HG03196 (cell line): Measurements from ENCODE around the gene ROBO1.

ENCODE experiments used
- ATAC-seq: cut with Tn5 transposase; IDR thresholded peaks from one replicate; pipeline ENCODE4 v1.9.1; 2021; ENCODE audit not compliant: unreplicated experiment

The ROBO1 gene

GRCh38 chr3:78927759-78928158 is 840.0 kb downstream of the ROBO1 start:
- ATAC-seq: no peak

DNA sequence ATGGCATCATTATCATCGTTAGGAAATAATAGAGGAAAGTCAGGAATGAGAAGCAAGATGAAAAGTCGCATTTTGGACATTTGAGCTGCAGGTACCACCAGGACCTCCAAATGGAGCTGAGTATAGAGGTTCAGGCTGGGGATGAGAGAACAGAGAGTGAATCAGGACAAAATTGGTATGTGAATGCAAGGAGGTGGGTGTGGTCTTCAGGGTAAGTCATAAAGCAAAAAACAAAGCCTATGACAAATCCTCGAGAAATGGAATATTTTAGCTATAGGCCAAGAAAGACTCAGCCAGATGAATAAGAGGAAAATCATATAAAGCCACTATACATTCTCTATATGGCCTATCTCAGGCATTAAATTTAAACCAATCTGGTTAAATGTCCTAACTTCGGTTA is 841.3 kb downstream of the ROBO1 start:
- ATAC-seq: no peak

DNA sequence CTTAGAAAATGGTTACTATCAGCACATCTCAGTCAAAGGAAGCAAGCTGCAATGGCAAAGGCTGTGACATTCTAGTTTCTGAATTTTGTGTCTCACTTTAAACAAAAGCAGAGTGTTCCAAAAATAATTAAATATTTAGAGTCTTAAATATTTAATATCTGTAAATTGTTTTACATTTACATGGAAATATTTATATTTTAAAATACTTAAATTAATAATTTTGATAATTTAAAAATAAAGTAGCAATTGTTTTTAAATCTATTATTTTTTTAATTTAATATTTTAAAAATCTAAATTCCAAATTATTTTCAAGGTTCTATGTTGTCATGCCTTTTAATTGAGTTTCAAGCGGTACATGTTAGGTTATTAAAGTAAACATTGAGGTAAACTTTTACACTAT is 843.1 kb downstream of the ROBO1 start:
- no peak for ATAC-seq

DNA sequence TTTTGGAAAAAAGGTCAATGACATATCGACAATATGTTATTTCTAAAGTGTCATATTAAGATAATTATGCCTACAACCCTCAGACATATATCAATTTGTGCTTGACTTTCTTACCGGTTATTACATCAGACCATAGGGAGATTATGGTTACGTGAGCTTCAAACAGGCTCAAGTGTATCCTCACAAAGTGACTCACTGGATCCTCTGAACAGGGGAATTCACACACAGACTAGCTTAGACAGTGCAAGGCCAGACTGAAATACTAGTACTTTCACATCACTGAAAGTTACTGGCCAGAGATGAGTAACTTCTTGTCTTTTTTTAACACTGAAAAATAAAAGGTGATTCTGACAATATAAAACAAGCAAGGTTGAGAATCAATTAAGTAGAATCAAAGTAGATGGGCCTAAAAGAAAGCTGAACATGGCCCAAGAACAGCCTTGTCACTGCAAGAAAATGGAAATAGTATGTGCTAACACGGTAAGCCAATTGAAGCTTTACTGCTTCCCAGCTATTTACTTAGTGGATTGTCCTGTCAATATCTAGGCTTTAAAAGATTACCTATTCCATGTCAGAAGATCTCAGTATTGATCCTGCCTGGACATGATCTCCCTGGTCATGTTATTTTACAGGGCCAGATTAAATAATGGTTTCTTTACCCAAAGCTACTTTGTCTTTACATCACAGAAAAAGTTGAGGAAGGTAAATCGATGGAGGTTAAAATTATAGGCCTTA is 848.6 kb downstream of the ROBO1 start:
- ATAC-seq: peak; percentile 56

- peak; percentile 27 for ATAC-seq
Observed at GRCh38 chr3:78918361-78919020, 849.3 kb downstream of the ROBO1 start.

DNA sequence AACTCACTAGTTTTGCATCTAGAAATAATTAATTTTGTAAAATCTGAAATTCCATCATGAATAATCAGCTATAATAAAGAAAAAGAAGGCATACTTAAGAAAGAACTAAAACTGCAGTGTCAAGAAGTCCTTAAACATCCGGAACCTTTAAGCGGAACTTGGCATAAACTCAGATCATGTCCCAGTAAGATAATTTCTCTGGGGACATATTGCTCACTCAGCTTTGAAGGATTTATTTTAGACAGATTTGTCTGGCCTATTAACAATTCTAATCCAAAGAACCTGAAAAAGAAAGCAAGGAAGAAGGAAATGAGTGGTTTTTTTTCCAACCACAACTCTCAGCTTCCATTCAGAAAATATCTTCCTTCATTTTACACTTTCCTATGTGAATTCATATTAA is 850.3 kb downstream of the ROBO1 start:
- ATAC-seq: no peak

GRCh38 chr3:78913711-78914110 is 854.1 kb downstream of the ROBO1 start:
- no peak for ATAC-seq

DNA sequence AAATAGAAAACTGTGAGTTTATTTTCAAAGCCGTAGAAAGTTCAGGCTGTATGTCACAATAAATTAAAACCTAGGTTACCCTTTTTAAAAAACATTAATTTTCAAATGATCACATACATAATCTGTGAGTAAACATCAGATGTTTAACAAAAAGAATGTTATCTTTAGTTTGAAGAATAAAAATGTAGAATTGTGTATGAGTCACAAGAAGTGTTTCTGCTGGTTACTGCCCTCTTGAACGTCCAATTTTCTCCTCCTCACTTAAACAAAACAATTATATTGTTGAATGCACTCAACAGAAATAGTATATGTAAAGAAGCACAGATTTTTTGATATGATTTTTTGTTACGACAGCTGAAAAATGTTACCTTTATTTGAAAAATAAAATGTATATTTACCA is 855.1 kb downstream of the ROBO1 start:
- ATAC-seq: no peak

DNA sequence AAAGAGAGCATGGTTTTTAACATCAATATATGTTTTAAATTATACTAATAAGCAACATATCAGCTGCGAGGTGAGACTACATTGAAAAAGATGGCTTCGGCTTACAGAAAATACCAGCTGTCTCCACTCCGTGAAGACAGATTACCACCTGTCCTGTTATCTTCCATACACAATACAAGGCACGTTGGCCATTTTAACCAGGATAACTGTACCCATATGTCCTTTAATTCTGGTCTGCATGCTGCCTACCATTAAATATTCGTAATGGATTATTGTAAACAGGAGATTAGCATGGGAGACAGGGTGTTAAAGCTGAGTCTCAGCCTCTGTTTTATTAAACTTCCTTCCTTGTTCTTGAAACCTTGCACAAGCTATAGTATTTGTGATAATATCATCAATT is 855.5 kb downstream of the ROBO1 start:
- ATAC-seq: no peak

DNA sequence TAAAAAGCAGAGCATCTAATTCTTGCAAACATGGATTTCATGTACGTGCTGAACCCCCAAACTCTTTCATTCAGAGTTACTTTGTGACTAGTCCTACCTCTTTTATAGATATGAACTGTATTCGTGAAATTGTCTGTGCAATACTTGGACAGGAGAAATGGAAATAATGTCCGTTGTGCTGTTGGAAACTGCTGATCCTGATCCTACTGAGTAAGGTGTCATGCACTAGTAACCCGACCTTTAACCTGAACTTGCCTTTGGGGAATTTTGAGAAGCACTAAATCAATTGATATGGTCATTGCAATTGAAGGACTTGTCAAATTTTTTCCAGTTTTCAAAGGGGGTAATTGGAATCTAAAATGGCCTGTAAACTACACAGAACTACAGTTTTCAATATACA is 856.4 kb downstream of the ROBO1 start:
- no peak for ATAC-seq

DNA sequence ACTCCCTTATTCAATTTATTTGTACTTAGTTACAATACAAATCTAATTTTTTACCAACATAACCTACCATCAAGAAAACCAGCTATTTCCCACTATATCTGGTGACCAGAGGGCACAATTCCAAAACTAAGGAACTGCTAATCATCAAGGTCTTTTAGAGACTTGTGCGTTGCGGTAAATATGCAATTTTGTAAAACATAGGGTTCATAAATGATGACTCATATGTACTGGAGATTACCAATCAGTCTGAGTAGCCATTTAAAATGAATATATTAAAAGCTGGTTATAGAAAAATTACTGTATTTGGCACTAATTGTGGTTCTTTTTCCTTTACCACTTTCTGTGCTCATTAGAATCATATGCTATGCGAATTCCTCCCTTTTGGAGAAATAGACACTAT is 859.6 kb downstream of the ROBO1 start:
- no peak for ATAC-seq

GRCh38 chr3:78907367-78907766 is 860.4 kb downstream of the ROBO1 start:
- no peak for ATAC-seq

- no peak for ATAC-seq
Observed at GRCh38 chr3:78906930-78907329, 860.9 kb downstream of the ROBO1 start.

- ATAC-seq: no peak
Observed at GRCh38 chr3:78906245-78906644, 861.6 kb downstream of the ROBO1 start.

DNA sequence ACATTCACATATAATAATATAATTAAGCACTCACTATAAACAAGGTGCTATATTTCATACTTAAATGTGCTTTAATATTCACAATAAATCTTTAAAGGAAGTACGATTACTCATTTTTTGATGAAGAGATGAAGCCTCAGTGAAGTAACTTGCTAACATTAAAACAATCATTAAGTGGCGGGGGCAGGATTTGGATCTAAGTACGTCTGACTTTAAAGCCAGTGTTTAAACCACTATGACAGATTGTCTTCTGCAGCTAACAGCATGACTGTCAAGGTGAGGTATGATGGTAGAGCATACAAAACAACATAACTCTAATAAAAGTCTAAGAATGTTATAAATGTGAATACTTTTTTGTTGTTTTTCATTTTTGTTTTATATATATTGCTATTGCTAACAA is 862.1 kb downstream of the ROBO1 start:
- no peak for ATAC-seq

- ATAC-seq: no peak
Observed at GRCh38 chr3:78901544-78901943, 866.3 kb downstream of the ROBO1 start.

DNA sequence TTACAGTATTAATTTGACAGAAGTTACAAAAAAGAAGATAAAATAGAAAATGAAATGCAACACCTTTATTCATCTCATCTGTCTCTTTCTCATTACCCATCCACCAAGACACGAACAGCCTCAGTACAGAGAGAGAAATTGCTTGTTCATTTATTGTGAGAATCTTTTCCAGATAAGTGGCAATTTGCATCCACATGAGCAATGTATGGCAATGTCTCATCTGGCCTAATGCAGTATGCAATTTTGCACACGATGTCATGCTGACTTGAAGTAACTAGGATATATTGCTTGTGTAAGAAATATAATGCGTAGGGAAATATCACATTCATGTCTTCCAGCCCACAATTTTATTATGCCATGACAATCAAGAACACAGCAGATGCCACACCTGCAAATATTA is 866.9 kb downstream of the ROBO1 start:
- no peak for ATAC-seq

DNA sequence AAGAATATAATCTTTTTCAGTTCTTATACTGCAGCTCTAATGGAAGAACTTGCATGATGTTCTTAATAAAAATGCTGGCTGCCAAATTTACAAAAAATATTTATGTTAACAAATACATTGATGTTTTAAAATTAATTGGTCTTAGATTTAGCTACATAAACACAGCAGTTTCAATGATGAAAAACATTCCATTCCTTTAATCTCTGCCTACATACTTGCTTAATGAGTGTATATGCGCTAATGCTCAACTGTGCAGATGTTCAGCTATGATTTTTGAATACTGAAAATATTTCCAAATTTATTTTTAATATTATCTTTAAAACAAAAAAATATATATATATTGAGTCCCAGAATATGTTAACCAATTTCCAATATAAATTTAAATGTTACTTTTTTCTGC is 867.4 kb downstream of the ROBO1 start:
- no peak for ATAC-seq

DNA sequence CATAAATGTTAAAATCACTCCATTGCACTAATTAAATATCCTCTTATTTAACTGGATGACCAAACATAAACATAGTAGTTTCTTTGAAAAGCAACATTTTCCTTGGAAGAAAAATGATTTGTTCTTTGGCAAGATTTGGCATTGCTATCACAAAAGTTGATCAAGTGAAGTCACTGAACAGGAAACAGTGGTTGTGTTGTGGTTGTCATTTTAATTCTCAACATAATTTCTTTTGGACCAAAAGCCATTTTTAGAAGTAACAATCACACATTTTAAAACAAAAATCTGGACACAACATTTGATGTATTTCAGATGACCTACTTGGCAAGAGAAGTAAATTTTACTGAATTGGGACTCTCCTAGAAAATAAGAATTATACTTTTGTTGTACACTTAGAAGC is 872.3 kb downstream of the ROBO1 start:
- ATAC-seq: no peak

DNA sequence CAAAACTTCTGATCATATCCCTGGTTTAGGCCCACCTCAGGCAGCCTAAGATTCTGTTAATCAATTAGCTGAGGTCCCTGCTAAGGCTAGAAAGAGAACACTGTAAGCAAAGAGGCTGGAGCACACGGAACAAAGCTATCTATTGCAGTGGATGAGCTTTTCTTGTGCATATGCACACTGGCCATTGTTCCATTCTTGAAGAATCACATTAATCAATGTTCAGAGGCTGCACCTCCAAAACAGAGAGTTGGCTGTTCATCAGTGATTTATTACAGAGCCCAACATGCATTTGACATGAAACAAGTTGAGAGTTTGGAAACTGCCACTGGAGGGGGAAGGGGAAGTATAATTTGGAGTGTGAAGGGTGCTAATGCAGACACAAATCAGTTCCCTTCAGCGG is 873.0 kb downstream of the ROBO1 start:
- ATAC-seq: no peak

- ATAC-seq: no peak
Observed at GRCh38 chr3:78893161-78893560, 874.6 kb downstream of the ROBO1 start.

DNA sequence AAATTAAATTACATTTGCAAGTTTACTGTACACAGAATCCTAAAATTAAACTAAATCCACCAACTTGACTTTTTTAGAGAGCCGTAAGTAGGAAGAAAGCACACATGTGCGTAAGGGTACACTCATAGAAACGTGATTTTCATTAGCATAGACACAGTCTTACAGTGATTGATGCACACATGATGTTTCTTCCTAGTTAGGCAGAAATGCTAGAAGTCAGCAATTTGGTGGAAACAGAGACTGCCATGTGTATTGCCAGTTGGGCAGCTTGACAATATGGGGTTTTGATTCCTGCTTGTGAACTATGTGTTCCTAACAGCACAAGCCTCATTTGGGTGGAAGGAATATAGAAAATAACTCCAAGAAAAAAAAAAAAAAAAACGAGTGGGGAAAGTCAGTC is 878.5 kb downstream of the ROBO1 start:
- ATAC-seq: no peak

DNA sequence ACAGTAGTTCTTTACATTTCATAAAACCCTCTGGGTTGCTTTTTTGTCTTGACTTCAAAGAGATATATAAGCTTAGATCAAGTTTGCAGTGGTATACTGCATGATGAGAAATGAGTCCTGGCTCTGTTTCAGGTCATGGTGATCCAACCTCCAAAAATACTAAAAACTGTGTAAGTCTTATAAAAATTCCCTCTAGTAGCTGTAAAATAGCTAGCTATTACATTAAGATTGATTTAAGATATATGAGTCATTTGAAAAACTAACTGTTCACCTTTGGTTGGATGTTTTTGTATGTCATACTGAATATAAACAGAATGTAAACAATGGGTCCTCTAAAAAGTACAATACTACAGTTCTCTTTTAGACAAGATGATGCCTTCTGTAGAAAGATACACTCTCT is 879.2 kb downstream of the ROBO1 start:
- ATAC-seq: no peak
